Measurements from ENCODE around the gene RNF128. TPM values are rescaled to one million over a fixed set of nuclear protein-coding genes. Genes with fewer than 3 reads are reported as not detected.
"Not testable (repeated sequence)": the region's sequence is repeated elsewhere in the genome, so short reads cannot be mapped to it uniquely, and the experiment has no call there.

The RNF128 gene
- total RNA-seq, 2 donors from 2014 or later = 0.74 to 1.1 TPM

GRCh38 chrX:106742193-106742592, 15.7 kb downstream of the RNF128 start:
- ATAC-seq = no peak
- no peak for DNase-seq
- intact Hi-C loops (cut with DNase I) = no loop called here

DNA sequence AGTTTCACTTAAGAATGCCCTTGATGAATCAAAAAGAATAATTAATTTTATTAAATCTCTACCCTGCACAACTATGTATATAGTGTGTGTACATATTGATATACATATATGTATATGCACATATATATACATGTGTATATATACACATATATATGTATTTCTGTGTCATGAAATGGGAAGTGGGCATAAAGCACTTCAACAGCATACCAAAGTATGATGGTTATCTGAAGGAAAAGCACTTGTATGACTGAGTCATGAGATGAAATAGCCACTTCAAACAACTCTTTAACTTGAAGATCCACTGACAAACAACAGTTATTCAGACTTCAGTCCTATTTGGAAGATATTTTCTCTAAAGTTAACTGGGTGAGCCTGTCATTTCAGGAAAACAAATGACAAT, 16.3 kb downstream of the RNF128 start:
- intact Hi-C loops (cut with DNase I) = no loop called here
- no peak for DNase-seq
- ATAC-seq = no peak

GRCh38 chrX:106748377-106748776, 21.9 kb downstream of the RNF128 start:
- ATAC-seq = no peak
- intact Hi-C loops (cut with DNase I) = no loop called here
- DNase-seq = no peak

DNA sequence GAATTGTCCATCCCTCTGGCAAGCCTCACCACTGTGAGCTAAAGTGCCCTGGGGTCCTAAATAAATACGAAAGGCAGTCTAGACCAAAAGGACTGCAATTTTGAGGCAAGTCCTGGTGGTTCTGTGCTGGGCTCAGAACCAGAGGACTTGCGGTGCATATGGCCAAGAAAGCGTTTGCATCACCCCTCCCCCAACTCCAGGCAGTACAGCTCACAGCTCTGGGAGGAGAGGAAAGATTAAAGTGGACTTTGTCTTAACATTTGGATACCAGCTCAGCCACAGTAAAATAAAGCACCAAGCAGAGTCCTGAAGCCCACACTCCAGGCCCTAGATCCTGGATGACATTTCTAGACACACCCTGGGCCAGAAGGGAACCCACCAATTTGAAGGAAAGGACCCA, 24.9 kb downstream of the RNF128 start:
- no peak for DNase-seq
- no peak for ATAC-seq
- intact Hi-C loops (cut with DNase I) = no loop called here

- DNase-seq (no peak), ATAC-seq (no peak)
- intact Hi-C loops (cut with DNase I) = no loop called here
Observed at GRCh38 chrX:106752101-106752678, 25.7 kb downstream of the RNF128 start.

- intact Hi-C loops (cut with DNase I); DNase-seq; ATAC-seq: not testable (repeated sequence)
Observed at GRCh38 chrX:106769288-106769687, 42.8 kb downstream of the RNF128 start.

- no peak for ATAC-seq
- intact Hi-C loops (cut with DNase I) = no loop called here
- DNase-seq = no peak
Observed at GRCh38 chrX:106774981-106775380, 48.5 kb downstream of the RNF128 start.

GRCh38 chrX:106780264-106780663, 53.8 kb downstream of the RNF128 start:
- DNase-seq = no peak
- intact Hi-C loops (cut with DNase I) = no loop called here
- ATAC-seq = no peak

GRCh38 chrX:106780664-106781377, 54.3 kb downstream of the RNF128 start:
- ATAC-seq = no peak
- intact Hi-C loops (cut with DNase I) = no loop called here
- DNase-seq = no peak

GRCh38 chrX:106783716-106784115, 57.2 kb downstream of the RNF128 start:
- DNase-seq (no peak), ATAC-seq (no peak)
- intact Hi-C loops (cut with DNase I) = no loop called here

- DNase-seq (no peak), ATAC-seq (no peak)
- intact Hi-C loops (cut with DNase I) = loop anchor here (5.0 to 10.0 kb wide), 3 partner anchors 177 to 309 kb away; partner anchors contain the start of gene RADX (in 1 of the 2)
Observed at GRCh38 chrX:106791495-106791894, 65.0 kb downstream of the RNF128 start.

GRCh38 chrX:106802063-106802387, 75.5 kb downstream of the RNF128 start:
- ATAC-seq (peak; percentile 28 to 58), DNase-seq (no peak)
- intact Hi-C loops (cut with DNase I) = no loop called here

- intact Hi-C loops (cut with DNase I) = no loop called here
- peak; percentile 74 for DNase-seq
- ATAC-seq = peak; percentile 99 to 100
Observed at GRCh38 chrX:106802388-106803275, 76.1 kb downstream of the RNF128 start, which contains the start of gene TBC1D8B. TBC1D8B (plus strand) TSS chrX:106802673; CDS start chrX:106802854, 181 bp downstream.

DNA sequence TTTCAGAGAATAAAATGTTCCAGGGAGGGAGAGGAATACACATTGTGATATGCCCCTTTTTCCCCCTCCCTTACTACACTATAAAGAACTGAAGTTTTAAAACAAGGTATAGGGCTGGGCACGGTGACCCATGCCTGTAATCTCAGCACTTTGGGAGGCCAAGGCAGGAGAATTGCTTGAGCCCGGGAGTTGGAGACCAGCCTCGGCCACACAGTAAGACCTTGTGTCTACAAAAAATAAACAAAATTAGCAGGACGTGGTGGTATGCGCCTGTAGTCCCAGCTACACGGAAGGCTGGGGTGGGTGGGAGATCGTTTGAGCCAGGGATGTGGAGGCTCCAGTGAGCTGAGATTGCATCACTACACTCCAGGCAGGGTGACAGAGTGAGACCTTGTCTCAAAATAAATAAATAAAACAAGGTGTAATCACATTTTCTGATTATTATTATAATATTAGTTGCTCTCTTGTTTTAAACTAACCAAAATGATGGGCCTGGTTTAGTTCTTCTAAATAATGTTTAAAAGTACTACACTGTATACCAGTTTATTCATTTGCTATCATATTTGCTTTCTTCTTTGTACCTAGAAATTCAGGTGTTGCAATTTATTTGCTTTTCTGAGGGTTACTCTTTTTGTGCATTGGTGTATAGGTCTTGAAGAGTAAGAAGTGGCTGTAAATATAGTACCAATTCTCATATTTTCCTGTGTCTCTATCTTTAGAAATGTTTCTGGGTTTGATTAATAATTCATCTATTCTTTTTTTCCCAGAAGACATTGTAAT, 84.8 kb downstream of the RNF128 start:
- ATAC-seq = no peak
- intact Hi-C loops (cut with DNase I) = no loop called here
- DNase-seq = no peak

DNA sequence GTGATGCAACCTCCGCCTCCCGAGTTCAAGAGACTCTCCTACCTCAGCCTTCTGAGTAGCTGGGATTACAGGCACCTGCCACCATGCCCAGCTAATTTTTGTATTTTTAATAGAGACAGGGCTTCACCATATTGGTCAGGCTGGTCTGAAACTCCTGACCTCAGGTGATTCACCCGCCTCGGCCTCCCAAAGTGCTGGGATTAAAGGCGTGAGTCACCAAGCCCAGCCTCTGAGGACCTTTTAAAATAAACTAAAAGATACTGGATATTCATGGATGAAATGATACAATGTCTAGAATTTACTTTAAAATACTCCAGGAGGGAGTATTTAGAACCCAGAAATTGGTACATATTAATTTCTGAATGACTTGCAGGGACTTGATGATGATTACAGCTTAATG, 86.4 kb downstream of the RNF128 start:
- DNase-seq; intact Hi-C loops (cut with DNase I); ATAC-seq: not testable (repeated sequence)

- ATAC-seq; DNase-seq; intact Hi-C loops (cut with DNase I): not testable (repeated sequence)
Observed at GRCh38 chrX:106814093-106814492, 87.6 kb downstream of the RNF128 start.

All from left cardiac atrium (tissue), 4 donors.